Left cardiac atrium (tissue), 4 donors: ENCODE results near the gene RND1. TPM values are rescaled to one million over a fixed set of nuclear protein-coding genes. Genes with fewer than 3 reads are reported as not detected.
A peak's percentile ranks its signal among the peaks of the same experiment; 100 is the strongest.
"Not testable (repeated sequence)": the region's sequence is repeated elsewhere in the genome, so short reads cannot be mapped to it uniquely, and the experiment has no call there.

Experiments used
- ATAC-seq, 2 donors: fragments of 200-7000 bp; cut with Tn5 transposase; one replicate each; pipeline ENCODE4 v1.9.1; 2020; ENCODE audit warnings: mild to moderate bottlenecking in 2 of 2, moderate library complexity in 2 of 2
- DNase-seq: peaks from one replicate; pipeline ENCODE4 v3.0.0-alpha.2; 2020
- intact Hi-C, 2 donors: fragments of 100-400 bp; cut with DNase I; formaldehyde crosslinking; loops; one replicate each; pipeline versions ENCODE4 v1.14.1 to v1.15.1; 2022 to 2023
- long read RNA-seq: library from polyadenylated mRNA; unstranded; transcript quantifications from one replicate; pipeline ENCODE4 v2.0.0, GENCODE V29; 2021
- total RNA-seq, 2 donors: library from RNA; stranded (reverse); fragmentation: NEBNext Ultra II Directional; extraction: Animal tissue kit (Norgen Biotek cat#: 25700); gene quantifications; one replicate each; pipeline ENCODE4 v1.2.1, GENCODE V29; 2021
- donor health status: DM: no; HTN: yes; CAD: no.
- donor health status: DM: no; HTN: yes; CAD: no; lungs with severe emphysema.
- donor health status: DM: yes; HTN: yes; CAD: no.
- donor health status: Dilated cardiomyopathy.

RND1 gene
- under 1 TPM; 0.56 to 0.79 TPM for total RNA-seq
- long read RNA-seq: 0 reads

DNA sequence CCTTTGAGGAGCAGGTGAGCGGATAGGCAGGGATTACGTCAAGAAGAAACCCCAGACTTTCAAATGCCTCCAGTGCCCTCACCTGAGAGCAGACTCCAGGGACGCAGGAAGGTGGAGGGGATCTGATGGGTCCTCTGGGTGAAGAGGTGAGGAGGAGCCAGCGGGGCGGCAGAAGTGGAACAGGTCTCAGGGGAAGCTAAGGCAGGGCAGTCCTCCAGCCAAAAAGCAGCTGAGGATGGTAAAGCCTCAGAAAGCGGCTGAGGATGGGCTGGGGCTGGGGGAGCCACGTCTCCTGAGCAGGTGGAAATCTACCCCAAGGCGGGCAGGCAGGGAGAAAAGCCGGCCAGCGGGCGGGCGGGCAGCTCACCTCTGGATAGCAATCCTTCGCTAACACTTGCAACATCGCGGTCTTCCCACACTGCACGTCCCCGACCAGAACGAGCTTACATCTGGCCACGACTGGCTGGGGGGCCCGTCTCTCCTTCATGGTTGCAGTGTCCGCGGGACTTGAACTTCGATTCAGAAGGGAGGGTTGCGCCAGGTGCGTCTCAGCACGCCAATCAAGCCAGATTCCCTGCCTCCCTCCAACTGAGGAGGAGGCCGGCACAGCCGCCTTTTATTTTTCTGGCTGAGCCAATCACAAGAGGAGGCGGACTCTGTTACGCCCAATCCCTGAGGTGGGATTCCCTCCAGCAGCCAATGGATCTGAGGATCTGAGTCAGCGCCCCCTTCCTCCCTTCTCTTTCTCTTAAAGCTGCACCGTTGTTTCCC, at the start of gene RND1:
Gene RND1 (minus strand): TSS at position 590 of the 771 bp plus-strand sequence. CDS start 103 bp downstream, at position 487.
- ATAC-seq: peak; percentile 99
- intact Hi-C loops: no loop called here
- DNase-seq: peak; percentile 91

GRCh38 chr12:48910196-48910595, 44.5 kb upstream of the RND1 start:
- ATAC-seq (no peak), DNase-seq (no peak)
- intact Hi-C loops: no loop called here

- ATAC-seq, intact Hi-C loops, DNase-seq: not testable (repeated sequence)
Measured at GRCh38 chr12:48909698-48910097, 44.0 kb upstream of the RND1 start.

- no peak for ATAC-seq
- DNase-seq: no peak
- intact Hi-C loops: no loop called here
Measured at GRCh38 chr12:48907245-48907644, 41.6 kb upstream of the RND1 start.

DNA sequence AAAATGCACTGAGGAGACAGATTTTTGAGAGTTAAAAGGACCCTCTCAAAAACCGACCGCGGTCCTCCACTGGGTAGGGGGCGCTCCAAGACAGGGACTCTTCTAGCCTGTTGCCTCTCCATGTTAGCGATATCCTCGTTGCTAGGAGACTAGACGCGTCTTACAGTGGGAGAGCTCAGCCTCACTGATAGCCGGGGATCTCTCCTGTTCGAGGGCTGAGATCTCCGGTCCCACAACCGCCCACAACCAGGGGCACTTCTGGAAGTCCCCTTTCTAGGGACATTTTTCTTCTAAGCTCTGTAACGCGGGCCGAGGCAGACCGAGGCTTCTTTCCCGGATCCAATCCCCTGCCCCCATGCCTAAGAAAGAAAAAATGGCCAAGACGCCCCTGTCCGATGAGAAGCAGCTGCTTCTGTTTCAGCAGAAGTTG, 38.3 kb upstream of the RND1 start:
- ATAC-seq (peak; percentile 95 to 97), DNase-seq (peak; percentile 86)
- intact Hi-C loops: no loop called here

- no peak for ATAC-seq
- peak; percentile 42 for DNase-seq
- intact Hi-C loops: no loop called here
Measured at GRCh38 chr12:48903363-48903981, 37.8 kb upstream of the RND1 start.

DNA sequence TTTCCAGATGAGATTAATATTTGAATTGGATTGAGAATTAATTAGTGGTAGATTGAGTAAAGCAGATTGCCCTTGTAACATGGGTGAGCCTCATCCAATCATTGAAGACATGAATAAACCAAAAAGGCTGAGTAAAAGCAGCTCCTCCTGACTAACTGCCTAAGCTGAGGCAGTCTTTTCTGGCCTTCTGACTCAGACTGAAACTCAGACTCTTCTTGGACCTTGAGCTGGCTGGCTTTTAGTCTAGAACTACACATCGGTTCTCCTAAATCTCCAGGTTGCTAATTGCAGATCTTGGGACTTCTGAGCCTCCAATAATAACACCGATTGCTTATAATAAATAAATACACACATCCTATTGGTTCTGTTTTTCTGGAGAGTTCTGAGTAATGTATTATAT, 35.6 kb upstream of the RND1 start:
- intact Hi-C loops: no loop called here
- DNase-seq (no peak), ATAC-seq (no peak)

DNA sequence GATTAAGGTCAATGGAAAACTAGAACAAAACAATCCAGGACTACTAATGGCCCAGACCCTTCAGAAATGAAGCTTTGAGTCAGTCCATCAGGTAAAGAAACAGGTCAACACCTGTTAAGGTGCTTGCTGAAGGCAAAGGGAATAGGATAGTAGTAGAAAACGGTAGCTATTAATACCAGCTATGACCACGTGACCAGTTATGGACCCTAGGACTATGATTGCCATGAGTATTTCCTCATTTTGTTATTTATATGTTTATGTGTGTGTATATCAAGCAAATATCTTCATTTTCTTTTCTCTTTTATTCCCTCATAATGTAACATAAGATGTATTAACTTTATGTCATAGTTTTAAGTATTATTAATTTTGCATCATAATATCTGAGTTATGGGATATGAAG, 34.0 kb upstream of the RND1 start:
- no peak for DNase-seq
- intact Hi-C loops: no loop called here
- ATAC-seq: no peak

DNA sequence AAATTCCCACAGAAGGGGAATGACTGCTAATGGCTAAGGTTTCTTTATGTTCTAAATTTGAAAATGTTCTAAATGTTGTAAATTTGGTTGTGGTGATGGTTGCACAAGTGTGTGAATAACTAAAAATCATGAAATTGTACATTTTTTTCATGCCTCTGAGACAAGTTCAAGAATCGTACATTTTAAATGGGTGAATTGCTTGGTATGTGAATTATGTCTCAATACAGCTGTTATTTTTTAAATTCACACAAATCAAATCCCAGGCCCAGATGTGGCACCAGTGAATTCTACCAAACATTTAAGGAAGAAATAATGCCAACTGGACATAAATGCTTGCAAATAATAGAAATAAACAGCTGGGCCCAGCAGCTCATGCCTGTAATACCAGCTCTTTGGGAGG, 28.6 kb upstream of the RND1 start:
- intact Hi-C loops: loop anchor here in 1 of 2 donors (5.0 kb wide), 1 partner anchor 42 kb away; the partner anchor contains the start of gene DDX23
- DNase-seq: no peak

DNA sequence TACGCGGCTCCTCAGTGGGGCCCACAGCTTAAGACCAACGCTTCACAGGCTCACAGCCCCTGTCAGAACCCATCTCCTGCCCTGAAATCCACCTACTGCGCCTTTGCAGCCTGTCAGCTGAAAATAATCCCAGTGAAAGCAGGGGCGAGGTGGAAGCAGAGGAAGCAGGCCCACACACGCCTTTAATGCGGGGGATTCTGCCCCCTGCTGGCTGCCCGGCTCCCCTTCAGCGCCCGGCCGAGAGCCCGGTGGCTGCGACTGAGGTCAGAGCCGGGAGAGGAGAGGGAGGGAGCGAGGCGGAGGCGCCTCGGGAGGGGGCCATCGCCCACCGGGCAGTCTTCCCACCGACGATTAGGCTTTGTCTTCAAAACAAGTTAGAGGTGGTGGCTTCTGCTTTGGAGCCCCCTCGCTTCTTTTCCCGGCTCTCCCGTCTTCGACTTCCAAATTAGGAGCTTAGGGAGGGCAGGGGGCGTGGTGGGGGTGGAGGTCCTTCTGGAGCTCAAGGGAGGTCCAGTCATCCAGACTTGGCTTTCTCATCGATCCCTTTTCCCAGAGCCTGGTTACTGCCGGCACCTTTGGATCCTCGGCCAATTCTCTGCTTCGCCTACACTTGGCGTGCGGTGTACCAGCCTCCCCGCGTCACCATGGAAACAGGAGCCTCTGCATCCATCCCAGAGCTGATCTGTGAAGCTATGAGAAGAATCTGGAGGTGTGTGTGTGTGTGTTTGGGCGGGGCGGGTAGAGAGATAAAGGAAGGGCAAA, 25.2 kb upstream of the RND1 start:
- ATAC-seq: peak; percentile 99
- intact Hi-C loops: loop anchor here (2.0 to 5.0 kb wide), 2 partner anchors 38 to 39 kb away; partner anchors contain the start of gene DDX23 (in 2 of the 2)

More for the DNA sequence above, 28.6 kb upstream of the RND1 start:
- ATAC-seq: no peak

GRCh38 chr12:48889679-48890078, 24.0 kb upstream of the RND1 start:
- DNase-seq (no peak), ATAC-seq (no peak)
- intact Hi-C loops: loop anchor here (2.0 to 5.0 kb wide), 2 partner anchors 37 kb away; partner anchors contain the start of gene DDX23 (in 2 of the 2)

More for the DNA sequence above, 25.2 kb upstream of the RND1 start:
- DNase-seq: peak; percentile 82

DNA sequence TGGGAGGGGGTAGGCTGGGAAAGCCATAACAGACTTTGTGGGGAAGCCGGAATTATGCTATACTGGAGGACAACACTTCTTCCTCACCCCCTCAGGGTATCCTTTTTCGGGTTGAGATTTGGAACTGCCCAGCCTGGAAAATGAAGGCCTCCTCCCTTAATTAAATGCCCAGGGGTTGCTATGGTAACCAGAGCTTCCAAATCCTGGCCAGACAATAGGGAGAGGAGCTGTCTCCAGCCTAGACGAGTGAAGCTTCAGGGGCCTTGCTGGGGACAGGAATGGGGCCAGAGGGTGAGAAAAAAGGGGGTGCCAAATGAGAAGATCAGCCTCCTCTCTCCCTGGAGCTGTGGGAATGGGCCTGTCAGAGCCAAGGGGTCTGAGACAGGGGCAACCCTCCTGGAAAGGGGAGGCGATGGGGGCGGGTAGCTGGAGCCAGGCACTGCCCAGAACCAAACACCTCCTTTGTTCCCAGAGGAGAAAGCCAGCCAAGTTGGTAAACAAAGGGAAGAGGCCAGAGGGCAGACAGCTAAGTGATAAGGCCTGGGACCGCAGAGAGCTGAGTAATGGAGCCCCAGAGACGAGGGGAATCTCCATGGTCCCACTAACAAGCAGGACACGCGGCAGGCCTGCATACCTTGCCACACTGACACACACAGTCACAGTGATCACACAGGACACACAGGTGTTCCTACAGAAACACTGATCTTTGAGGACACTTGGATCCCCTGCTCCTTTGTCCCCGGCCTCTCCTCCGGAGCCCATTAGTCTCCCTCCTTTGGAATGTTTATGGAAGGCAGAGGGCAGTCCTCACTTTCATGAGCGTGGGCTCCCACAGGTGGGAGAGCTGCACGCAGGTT, 17.9 kb upstream of the RND1 start:
- peak in 1 of 2 donors; percentile 33 for ATAC-seq
- intact Hi-C loops: no loop called here
- DNase-seq: peak; percentile 24

DNA sequence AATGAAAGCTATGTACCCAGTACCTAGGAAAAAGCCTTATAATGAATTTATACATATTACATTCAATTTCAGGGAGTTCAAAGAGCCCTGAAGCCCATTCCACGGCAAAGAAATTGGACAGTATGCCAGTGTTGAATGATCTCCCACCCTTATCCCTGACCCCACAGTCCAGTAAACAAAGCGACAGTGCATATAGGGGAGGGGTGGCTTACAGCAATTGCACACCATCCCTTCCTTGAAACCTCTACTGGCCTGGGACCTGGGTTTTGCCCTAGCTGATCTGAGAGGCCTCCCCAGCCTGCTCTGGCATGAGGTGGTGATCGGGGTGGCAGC, 17.3 kb upstream of the RND1 start:
- intact Hi-C loops: no loop called here
- no peak for ATAC-seq

GRCh38 chr12:48882315-48882687, 16.6 kb upstream of the RND1 start:
- intact Hi-C loops: no loop called here
- DNase-seq: peak; percentile 58
- ATAC-seq: peak; percentile 36 to 47

More for the DNA sequence above, 17.3 kb upstream of the RND1 start:
- DNase-seq: no peak

- DNase-seq (no peak), ATAC-seq (peak in 1 of 2 donors; percentile 37)
- intact Hi-C loops: no loop called here
Measured at GRCh38 chr12:48881686-48882314, 16.1 kb upstream of the RND1 start.

GRCh38 chr12:48880647-48881046, 15.0 kb upstream of the RND1 start:
- ATAC-seq (no peak), DNase-seq (no peak)
- intact Hi-C loops: no loop called here

GRCh38 chr12:48878548-48878947, 12.9 kb upstream of the RND1 start:
- no peak for ATAC-seq
- intact Hi-C loops: no loop called here

GRCh38 chr12:48875944-48876515, 10.4 kb upstream of the RND1 start:
- no peak for DNase-seq
- intact Hi-C loops: no loop called here
- ATAC-seq: no peak

More at GRCh38 chr12:48878548-48878947, 12.9 kb upstream of the RND1 start:
- no peak for DNase-seq
